SKM-1 (cell line): ENCODE results near the gene RRAD.
"Not testable (repeated sequence)": the region's sequence is repeated elsewhere in the genome, so short reads cannot be mapped to it uniquely, and the experiment has no call there.

ENCODE experiments used
- DNase-seq: peaks from one replicate; lab custom pipeline; 2025; ENCODE audit not compliant: unreplicated experiment; lab: John Stamatoyannopoulos, UW

The RRAD gene, protein sequence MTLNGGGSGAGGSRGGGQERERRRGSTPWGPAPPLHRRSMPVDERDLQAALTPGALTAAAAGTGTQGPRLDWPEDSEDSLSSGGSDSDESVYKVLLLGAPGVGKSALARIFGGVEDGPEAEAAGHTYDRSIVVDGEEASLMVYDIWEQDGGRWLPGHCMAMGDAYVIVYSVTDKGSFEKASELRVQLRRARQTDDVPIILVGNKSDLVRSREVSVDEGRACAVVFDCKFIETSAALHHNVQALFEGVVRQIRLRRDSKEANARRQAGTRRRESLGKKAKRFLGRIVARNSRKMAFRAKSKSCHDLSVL

GRCh38 chr16:66925322-66925840, at the start of gene RRAD:
TSS of gene RRAD (minus strand) at chr16:66925535. CDS start at chr16:66925179, 356 bp downstream.
- DNase-seq: no peak

GRCh38 chr16:66974932-66975246, 49.6 kb upstream of the RRAD start:
- DNase-seq: not testable (repeated sequence)

- DNase-seq: not testable (repeated sequence)
Observed at GRCh38 chr16:66974156-66974931, 49.0 kb upstream of the RRAD start.

GRCh38 chr16:66973716-66974115, 48.4 kb upstream of the RRAD start:
- no peak for DNase-seq

GRCh38 chr16:66972983-66973382, 47.6 kb upstream of the RRAD start:
- no peak for DNase-seq

DNA sequence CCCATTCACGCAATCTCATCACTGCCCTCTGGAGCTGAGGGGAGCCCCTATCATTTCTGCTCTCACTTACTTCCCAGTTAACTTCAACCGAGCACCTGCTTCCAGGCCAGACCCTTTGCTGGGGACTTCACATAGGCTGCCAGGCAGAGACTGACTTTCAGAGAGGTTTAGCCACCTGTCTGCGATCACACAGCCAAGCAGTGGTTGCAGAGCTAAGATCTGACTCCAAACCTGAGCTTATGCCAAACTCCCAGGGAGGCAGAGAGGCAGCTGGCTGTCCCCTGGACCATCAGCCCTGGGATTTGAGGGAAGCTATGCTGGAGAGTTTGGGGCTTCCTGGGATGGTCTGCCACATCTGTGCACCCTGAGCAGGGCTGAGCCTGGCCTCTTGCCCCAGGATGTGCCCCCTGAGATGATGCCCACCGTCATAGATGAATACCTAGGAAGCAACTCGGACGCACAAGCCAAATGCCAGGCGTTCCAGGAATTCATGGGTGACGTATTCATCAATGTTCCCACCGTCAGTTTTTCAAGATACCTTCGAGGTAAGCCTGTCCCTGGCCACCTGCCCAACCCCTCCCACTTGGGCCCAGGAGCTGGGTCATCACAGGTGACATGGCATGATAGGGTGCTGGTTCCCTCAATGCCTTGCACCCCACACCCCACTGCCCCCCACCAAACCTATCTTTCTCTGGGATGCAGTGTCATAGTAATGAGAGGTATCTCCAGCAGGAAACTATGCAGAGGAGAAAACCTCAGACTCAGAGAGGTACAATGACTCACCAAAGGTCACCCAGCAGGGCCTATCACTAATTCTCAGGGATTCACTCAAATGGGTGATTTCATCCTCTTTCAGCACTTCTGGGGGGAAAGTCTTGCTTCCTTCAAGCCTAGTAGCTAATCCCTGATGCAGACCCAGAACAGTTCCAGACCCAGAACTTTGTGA, 45.7 kb upstream of the RRAD start:
- DNase-seq: no peak

DNA sequence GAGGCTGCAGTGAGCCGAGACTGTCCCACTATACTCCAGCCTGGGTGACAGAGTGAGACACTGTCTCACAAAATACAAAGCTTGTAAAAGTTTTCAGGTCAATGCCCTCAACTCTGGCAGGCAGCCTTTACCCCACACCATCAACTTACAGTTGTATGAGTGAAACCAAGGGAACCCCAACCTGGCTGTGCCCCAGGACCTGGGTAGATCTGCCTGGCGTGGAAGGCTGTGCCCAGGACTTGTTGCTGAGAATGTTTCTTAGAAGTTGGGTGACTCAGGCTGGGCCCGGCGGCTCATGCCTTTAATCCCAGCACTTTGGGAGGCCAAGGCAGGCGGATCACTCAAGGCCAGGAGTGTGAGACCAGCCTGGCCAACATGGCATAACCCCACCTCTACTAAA, 43.5 kb upstream of the RRAD start:
- DNase-seq: no peak

- DNase-seq: no peak
Observed at GRCh38 chr16:66964049-66964448, 38.7 kb upstream of the RRAD start.

- DNase-seq: no peak
Observed at GRCh38 chr16:66961914-66962313, 36.6 kb upstream of the RRAD start.

DNA sequence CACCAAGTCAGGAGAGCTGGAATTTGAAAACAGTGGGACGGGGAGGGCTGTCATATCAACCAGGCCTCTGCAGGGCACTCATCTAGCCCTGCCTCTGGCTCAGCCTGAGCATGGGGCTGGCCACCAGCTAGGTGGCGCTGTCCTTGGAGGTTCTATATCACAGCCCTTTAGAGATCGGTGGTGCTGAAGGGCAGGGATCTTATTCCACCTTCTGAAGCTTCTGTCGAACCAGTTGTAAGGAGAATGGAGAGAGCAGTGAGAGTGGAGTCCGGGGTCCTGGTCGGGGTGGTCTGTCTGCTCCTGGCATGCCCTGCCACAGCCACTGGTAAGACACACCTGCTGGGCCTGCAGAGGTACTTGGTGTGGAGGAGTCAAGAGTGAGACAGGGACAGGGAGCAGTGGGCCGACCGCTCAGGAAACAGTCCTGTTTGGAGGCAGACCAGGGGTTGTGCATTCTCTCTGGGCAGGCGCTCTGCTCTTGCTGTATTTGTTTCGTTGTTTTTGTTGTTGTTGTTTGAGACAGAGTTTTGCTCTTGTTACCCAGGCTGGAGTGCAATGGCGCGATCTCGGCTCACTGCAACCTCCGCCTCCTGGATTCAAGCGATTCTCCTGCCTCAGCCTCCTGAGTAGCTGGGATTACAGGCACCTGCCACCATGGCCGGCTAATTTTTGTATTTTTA, 35.9 kb upstream of the RRAD start, which contains the start of gene CES3:
Gene CES3 (plus strand): TSS at position 202 of the 680 bp plus-strand sequence. CDS start 42 bp downstream, at position 244.
- DNase-seq: peak; percentile 49

DNA sequence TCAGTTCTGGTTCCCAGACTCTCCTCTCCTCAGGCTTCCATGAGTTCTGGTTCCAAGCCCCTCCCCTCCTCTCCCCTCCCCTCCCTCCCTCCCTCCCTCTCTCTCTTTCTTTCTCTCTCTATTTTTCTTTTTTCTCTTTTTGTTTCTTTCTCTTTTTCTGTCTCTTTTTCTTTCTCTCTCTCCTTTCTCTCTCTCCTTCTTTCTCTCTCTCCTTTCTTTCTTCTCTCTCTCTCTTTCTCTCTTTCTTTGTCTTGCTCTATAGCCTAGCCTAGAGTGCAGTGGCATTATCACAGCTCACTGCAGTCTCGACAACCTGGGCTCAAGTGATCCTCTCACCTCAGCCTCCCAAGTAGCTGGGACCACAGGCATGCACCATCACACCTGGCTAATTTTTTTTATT, 34.9 kb upstream of the RRAD start:
- no peak for DNase-seq

DNA sequence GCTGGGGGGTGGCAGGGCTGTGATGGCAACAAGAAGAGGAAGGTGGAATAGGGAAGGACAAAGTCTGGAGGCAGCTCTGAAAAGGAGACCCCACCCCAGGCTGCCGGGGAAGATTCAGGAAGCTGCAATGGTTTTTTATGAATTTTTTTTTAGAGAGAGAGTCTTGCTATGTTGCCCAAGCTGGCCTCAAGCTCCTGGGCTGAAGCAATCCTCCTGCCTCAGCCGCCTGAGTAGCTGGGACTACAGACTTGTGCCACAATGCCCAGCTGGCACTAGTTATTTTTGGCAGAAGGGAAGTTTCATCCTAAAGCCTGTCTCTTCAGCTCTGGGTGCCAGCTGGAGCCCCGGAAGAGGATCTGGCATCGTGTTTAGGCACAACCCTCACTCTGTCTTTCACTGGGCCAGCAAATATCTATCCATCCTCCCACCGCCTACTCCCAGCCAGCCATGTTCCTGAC, 34.4 kb upstream of the RRAD start:
- DNase-seq: no peak

GRCh38 chr16:66958857-66959703, 33.7 kb upstream of the RRAD start:
- no peak for DNase-seq

DNA sequence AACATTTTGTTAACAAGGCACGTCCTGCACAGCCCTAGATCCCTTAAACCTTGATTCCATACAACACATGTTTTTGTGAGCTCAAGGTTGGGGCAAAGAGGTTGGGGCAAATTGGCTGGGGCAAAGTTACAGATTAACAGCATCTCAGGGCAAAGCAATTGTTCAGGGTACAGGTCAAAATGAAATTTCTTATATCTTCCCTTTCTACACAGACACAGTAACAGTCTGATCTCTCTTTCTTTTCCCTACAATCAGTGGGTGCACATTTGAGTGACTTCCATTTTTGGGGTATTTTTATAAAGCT, 30.8 kb upstream of the RRAD start:
- DNase-seq: not testable (repeated sequence)

- not testable (repeated sequence) for DNase-seq
Observed at GRCh38 chr16:66955363-66956153, 30.2 kb upstream of the RRAD start.

- peak; percentile 77 for DNase-seq
Observed at GRCh38 chr16:66954097-66954659, 28.8 kb upstream of the RRAD start.

- DNase-seq: no peak
Observed at GRCh38 chr16:66953462-66954096, 28.2 kb upstream of the RRAD start.
